Right atrium auricular region (tissue), 2 donors: ENCODE data around the gene ATXN1. TPM values are rescaled to one million over a fixed set of nuclear protein-coding genes. Genes with fewer than 3 reads are reported as not detected.
A peak's percentile ranks its signal among the peaks of the same experiment; 100 is the strongest.

ENCODE experiments used
- DNase-seq: peaks from one replicate; pipeline ENCODE4 v3.0.0-alpha.2; 2019; ENCODE audit warnings: low spot score
- H3K27ac ChIP-seq, 2 donors: fragments of 200-600 bp; sonication (generic); 1 replicate in 1 of 2; 2 replicates in 1 of 2; pipeline ENCODE4 v1.5.1; 2016 to 2019
- H3K27me3 ChIP-seq, 2 donors: fragments of 200-600 bp; sonication (generic); one replicate each; pipeline versions ENCODE4 v1.5.1 to v1.6.0; 2017 to 2019
- H3K36me3 ChIP-seq: fragments of 200-600 bp; sonication (generic); one replicate; pipeline ENCODE4 v1.5.1; 2016
- H3K4me1 ChIP-seq, 2 donors: fragments of 200-600 bp; sonication (generic); one replicate each; pipeline versions ENCODE4 v1.5.1 to v1.6.0; 2017 to 2019
- H3K4me3 ChIP-seq, 2 donors: fragments of 200-600 bp; sonication (generic); 1 replicate in 1 of 2; 2 replicates in 1 of 2; pipeline ENCODE4 v1.5.1; 2017 to 2019; ENCODE audit warnings: mild to moderate bottlenecking in 1 of 2, moderate library complexity in 1 of 2
- H3K9me3 ChIP-seq, 2 donors: fragments of 200-600 bp; sonication (generic); one replicate each; pipeline ENCODE4 v1.5.1; 2019
- total RNA-seq, 2 donors: library from RNA; depleted of rRNA; stranded (reverse); fragments of >200 nt; gene quantifications; one replicate each; pipeline ENCODE4 v1.1.0, GENCODE V29; 2016
- TF ChIP-seq, protein P1 (sequence below), 2 donors: fragments of 200-600 bp; sonication (generic); IDR thresholded peaks; one replicate each; pipeline ENCODE4 v1.5.1; 2019; ENCODE audit warnings: antibody characterized with exemption in 2 of 2

The ATXN1 gene
- total RNA-seq, 2 donors from 2014 or later: 41.8 to 62.0 TPM

DNA sequence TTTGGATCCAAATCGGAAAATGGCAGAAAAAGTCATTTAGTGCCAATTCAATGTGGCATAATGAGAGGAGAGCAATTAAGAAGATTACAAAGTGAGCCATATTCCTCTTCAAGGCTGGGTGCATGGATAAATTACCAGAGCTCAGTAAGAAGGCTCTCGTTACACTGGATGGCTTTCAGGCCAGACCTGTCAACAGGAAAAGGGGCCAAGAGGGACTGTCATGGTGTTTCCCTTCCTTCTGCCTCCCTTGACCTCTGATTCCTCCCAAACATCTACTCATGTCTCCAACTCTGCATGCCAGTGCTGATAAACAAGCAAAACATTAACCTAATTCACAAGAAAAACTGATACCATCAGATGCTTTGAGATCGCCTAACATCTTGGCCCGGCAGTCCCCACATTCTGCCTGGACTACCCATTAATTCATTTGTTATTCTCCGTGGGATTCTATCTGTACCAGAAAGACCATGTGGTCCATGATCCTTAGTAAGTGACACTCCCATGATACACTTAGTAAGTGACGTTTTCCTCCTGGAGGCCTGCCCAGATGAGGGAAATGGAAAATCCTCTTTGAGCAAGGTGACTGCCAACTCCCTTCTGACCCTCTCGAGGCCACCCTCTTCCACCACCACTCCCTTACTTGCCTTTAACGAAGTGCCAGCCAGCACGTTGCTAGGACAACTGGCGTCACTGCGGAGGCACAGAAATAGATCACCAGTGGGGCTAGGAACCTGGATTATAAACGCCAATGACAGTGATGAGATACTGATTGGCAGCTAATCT, 283.7 kb downstream of the ATXN1 start:
- peak; percentile 77 for DNase-seq
- Histone ChIP-seq H3K27me3 (no peaks in the 10 kb centered on the region), H3K9me3 (no peaks in the 10 kb centered on the region), H3K4me1 (peaks cover 0 to 22% of the 10 kb centered on the region in 2 donors), H3K27ac (peak overlapping the region; percentile 69 to 83), H3K36me3 (no peaks in the 10 kb centered on the region), H3K4me3 (no peak overlapping the region)
- TF ChIP-seq, protein P1, sequence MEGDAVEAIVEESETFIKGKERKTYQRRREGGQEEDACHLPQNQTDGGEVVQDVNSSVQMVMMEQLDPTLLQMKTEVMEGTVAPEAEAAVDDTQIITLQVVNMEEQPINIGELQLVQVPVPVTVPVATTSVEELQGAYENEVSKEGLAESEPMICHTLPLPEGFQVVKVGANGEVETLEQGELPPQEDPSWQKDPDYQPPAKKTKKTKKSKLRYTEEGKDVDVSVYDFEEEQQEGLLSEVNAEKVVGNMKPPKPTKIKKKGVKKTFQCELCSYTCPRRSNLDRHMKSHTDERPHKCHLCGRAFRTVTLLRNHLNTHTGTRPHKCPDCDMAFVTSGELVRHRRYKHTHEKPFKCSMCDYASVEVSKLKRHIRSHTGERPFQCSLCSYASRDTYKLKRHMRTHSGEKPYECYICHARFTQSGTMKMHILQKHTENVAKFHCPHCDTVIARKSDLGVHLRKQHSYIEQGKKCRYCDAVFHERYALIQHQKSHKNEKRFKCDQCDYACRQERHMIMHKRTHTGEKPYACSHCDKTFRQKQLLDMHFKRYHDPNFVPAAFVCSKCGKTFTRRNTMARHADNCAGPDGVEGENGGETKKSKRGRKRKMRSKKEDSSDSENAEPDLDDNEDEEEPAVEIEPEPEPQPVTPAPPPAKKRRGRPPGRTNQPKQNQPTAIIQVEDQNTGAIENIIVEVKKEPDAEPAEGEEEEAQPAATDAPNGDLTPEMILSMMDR (IDR thresholded peaks at IDR 0.05): no peak

DNA sequence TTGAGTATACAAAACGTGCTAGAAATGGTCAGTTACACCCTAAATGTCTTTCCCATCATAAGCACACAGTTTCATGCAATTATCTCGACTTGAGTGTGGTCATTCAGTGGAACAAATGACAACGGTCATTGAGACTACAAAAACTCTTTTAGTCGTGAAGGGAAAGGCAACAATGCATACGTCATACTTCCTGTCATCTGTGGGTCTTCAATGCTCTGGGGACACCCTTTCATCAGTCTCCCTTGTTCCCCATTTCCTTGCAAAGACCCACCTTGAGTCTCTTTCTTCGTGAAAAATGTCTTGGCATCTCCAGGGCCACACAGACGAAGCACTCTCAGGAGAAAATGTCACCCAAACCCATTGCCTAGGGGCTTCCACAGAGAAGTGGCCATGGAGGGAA, 284.4 kb downstream of the ATXN1 start:
- no peak for DNase-seq
- TF ChIP-seq, protein P1 (IDR thresholded peaks at IDR 0.05): no peak
- Histone ChIP-seq H3K27ac (peak overlapping the region; percentile 69 to 83), H3K27me3 (no peaks in the 10 kb centered on the region), H3K4me1 (peaks cover 0 to 26% of the 10 kb centered on the region in 2 donors), H3K9me3 (no peaks in the 10 kb centered on the region), H3K4me3 (no peak overlapping the region), H3K36me3 (no peaks in the 10 kb centered on the region)

DNA sequence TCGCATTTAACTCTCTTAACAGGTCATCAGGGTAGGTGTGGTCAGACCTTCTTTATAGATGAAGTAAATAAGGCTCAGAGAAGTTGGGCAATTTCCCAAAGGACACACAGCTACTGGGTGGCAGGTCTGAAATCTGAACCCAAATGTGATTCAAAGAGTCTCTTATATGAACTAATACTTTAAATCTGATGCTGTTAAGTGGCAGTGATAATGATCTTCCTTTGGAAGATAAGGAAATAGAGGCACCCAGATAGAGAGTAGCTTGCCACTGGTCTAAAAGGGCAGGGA, 285.8 kb downstream of the ATXN1 start:
- no peak overlapping the region for H3K4me3 ChIP-seq
- H3K4me1 ChIP-seq: peaks cover 0 to 26% of the 10 kb centered on the region in 2 donors
- DNase-seq: no peak
- no peaks in the 10 kb centered on the region for H3K27me3 ChIP-seq
- no peaks in the 10 kb centered on the region for H3K36me3 ChIP-seq
- TF ChIP-seq, protein P1 (IDR thresholded peaks at IDR 0.05): no peak
- H3K27ac ChIP-seq: no peak overlapping the region
- no peaks in the 10 kb centered on the region for H3K9me3 ChIP-seq

DNA sequence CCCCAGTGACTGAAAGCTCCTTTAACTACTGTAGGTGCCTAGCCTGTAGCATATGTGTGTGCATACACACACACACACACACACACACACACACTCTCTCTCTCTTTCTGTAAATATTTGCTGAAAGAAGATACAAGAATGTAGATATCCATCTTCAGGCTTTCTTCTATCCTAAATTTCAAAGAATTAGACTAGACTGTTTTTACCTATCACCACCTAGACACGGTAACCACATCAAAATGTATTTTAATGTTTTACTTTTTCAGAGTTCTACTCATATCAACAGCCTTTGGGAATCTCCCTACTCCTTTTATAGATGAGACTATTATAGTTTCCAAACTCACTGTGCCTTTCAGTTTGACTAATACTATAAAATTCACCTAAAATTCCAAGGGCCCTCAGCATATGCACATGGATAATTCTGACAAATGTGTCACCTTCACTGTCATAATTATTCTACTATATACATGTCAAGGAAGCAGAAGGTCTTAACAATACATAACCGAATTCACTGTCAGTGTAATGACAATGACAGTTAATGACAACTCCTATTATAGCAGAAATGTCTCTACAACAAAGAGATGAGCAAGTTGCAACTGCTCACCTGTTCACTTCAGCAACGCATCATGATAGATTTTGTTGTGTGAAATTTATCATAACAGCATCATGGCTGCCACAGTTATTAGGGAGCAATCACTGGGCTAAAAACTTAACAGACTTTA, 286.3 kb downstream of the ATXN1 start:
- no peak for DNase-seq
- Histone ChIP-seq H3K4me1 (peaks cover 0 to 26% of the 10 kb centered on the region in 2 donors), H3K36me3 (no peaks in the 10 kb centered on the region), H3K27ac (no peak overlapping the region), H3K27me3 (no peaks in the 10 kb centered on the region), H3K4me3 (no peak overlapping the region), H3K9me3 (no peaks in the 10 kb centered on the region)
- TF ChIP-seq, protein P1 (IDR thresholded peaks at IDR 0.05): no peak

DNA sequence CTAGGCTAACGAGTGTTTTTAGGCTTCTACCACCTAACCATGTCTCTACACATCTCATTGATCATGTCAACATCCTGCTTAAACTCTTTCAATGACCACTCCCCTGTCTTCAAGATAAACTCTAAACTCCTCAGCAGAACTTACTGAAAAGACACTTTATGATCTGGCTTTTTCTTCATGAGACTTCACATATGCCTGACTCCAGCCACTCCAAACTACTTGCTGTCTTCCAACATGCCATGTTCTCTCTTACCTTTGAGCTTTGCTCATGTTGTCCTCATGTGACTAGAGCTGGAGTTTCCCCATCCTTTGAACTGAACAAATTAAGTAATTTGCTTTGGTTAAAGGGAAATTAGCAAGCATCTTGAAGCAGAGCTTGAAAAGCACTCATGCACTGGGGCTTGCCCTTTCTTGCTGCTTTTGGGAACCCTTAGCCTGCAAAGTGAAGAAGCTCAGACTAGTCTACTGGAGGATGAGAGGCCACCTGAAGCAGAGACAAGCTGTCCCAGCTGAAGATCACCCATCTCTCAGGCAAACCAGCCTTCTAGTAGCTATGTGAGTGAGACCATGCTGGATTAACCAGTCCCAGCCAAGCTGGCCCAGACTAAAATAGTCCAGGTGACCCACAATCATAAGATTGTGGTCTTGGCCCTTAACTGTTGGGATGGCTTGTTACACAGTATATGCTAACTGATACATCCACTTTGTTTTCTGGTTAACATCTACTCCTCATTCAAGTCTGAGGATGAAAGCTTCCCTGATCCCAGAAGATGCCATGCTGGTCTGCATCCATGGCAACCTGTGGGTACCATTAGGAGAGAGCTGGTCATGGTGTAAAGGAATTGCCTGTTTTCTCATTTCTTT, 287.1 kb downstream of the ATXN1 start:
- Histone ChIP-seq H3K4me3 (no peak overlapping the region), H3K4me1 (peaks cover 0 to 26% of the 10 kb centered on the region in 2 donors), H3K27me3 (no peaks in the 10 kb centered on the region), H3K36me3 (no peaks in the 10 kb centered on the region), H3K27ac (no peak overlapping the region), H3K9me3 (no peaks in the 10 kb centered on the region)
- DNase-seq: no peak
- TF ChIP-seq, protein P1 (IDR thresholded peaks at IDR 0.05): no peak
